ENCODE results near the gene OXNAD1.

OXNAD1 gene

DNA sequence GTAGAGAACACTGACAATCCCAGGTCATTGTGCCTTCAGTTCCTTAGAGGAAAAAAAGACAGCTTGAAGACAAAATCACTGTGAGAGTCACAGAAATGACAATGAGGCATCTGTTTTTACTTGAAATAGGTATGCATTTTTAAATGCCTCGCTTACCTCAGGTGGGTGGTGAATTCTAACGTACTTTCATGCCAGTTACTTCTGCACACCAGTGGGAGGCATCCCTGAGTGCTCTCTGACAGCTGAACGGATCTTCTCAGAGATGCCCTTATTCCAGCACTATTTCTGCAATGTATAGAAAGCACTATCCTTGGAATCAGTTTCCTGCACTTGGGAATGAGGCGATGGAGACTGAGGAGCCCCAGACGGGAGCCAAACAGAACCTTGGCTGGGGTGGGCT lies 16.5 kb upstream of the OXNAD1 start:
- Histone ChIP-seq H3K27me3 (ENCODE audit: control insufficient read depth in 1 of 2, insufficient read depth in 2 of 2, low read length in 2 of 2) (no peaks in the 10 kb centered on the region), H3K4me1 (ENCODE audit: insufficient read depth, low read length) (peaks cover 8% of the 10 kb centered on the region), H3K27ac (ENCODE audit: low read depth, low read length) (no peak overlapping the region), H3K36me3 (ENCODE audit: insufficient read depth, low read length) (no peaks in the 10 kb centered on the region), H3K9ac (ENCODE audit: low read length) (no peak overlapping the region), H3K4me3 (ENCODE audit: low read depth in 1 of 2, low read length in 2 of 2) (no peak overlapping the region), H3K9me3 (ENCODE audit: low read length) (no peaks in the 10 kb centered on the region)

DNA sequence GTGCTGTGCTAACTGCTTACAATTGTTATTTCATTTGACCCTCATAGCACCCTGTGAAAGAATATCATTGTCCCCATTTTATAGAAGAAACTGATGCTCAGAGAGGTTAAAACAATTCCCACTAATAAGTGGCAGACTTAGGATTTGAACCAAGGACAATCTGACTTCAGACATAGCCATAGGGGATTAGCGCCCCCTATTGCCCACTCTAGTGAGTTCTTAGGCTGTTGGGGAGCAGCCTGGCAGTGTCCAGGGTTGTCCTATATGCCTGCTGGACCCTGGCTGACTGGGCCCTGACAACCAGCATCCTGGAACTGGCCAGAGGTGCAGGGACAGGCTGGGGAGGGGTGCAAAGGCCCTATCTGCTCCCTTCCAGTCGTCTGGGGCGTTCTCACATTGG lies 15.7 kb upstream of the OXNAD1 start:
- Histone ChIP-seq H3K9me3 (ENCODE audit: low read length) (no peaks in the 10 kb centered on the region), H3K4me3 (ENCODE audit: low read depth in 1 of 2, low read length in 2 of 2) (no peak overlapping the region), H3K27ac (ENCODE audit: low read depth, low read length) (no peak overlapping the region), H3K9ac (ENCODE audit: low read length) (no peak overlapping the region), H3K27me3 (ENCODE audit: control insufficient read depth in 1 of 2, insufficient read depth in 2 of 2, low read length in 2 of 2) (no peaks in the 10 kb centered on the region), H3K4me1 (ENCODE audit: insufficient read depth, low read length) (peaks cover under 1% of the 10 kb centered on the region), H3K36me3 (ENCODE audit: insufficient read depth, low read length) (no peaks in the 10 kb centered on the region)

DNA sequence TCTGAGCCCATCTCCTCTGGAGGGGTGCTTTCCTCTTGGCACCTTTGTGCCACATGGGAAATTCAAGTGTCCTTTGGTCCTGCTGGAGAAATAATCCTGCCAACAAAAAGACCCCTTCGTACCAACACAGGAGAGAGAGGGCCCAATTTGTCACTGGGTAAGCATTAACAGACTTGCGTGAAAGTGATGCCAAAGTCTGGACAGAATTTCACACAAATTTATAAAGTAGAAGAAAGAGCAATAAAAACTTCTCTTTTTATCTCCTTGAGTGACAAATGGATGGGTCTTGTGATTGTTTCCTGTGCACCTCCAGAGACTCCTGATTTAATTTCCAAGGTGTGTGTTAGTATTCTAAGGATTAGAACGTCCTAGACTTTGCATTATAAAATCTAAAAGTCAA lies 15.1 kb upstream of the OXNAD1 start:
- Histone ChIP-seq H3K9ac (ENCODE audit: low read length) (no peak overlapping the region), H3K36me3 (ENCODE audit: insufficient read depth, low read length) (no peaks in the 10 kb centered on the region), H3K9me3 (ENCODE audit: low read length) (no peaks in the 10 kb centered on the region), H3K27ac (ENCODE audit: low read depth, low read length) (no peak overlapping the region), H3K4me3 (ENCODE audit: low read depth in 1 of 2, low read length in 2 of 2) (no peak overlapping the region), H3K27me3 (ENCODE audit: control insufficient read depth in 1 of 2, insufficient read depth in 2 of 2, low read length in 2 of 2) (no peaks in the 10 kb centered on the region), H3K4me1 (ENCODE audit: insufficient read depth, low read length) (no peaks in the 10 kb centered on the region)

DNA sequence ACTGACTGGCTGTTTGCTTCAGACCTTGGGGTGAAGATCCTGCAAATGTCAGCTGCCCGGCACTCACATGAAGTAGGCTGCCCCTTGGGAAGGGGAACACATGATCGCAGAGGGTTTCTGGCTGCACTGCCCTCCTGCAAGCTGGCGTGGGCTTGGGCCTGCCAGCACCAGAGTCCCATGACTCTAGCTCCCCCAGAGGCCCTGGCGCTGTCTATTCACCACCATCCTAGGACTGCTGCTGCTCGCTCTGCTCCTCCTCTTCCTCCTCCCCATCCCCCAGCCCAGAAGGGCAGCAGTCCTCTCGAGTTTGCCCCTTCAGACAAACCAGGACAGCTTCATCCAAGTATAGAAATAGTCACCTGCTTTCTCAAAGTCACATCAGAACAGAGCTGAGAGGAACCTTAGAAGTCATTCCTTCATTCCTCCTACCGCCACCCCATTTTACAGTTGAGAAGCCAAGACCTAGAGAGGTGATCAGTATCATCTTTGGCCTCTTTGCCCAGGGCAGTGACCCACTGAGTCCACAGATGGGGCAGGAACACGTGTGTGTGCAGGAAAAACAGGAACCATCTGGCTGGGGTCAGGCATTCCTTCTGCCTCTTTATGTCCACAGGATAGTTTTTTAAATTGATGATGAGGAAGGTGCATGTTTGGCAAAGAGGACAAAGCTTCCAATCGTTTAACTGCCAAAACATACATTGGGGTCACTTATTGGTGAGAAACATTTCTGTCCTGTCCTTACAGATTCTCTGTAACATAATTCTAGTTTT lies 13.5 kb upstream of the OXNAD1 start:
- Histone ChIP-seq H3K4me3 (ENCODE audit: low read depth in 1 of 2, low read length in 2 of 2) (no peak overlapping the region), H3K4me1 (ENCODE audit: insufficient read depth, low read length) (no peaks in the 10 kb centered on the region), H3K27ac (ENCODE audit: low read depth, low read length) (no peak overlapping the region), H3K9me3 (ENCODE audit: low read length) (no peaks in the 10 kb centered on the region), H3K27me3 (ENCODE audit: control insufficient read depth in 1 of 2, insufficient read depth in 2 of 2, low read length in 2 of 2) (no peaks in the 10 kb centered on the region), H3K9ac (ENCODE audit: low read length) (no peak overlapping the region), H3K36me3 (ENCODE audit: insufficient read depth, low read length) (no peaks in the 10 kb centered on the region)

DNA sequence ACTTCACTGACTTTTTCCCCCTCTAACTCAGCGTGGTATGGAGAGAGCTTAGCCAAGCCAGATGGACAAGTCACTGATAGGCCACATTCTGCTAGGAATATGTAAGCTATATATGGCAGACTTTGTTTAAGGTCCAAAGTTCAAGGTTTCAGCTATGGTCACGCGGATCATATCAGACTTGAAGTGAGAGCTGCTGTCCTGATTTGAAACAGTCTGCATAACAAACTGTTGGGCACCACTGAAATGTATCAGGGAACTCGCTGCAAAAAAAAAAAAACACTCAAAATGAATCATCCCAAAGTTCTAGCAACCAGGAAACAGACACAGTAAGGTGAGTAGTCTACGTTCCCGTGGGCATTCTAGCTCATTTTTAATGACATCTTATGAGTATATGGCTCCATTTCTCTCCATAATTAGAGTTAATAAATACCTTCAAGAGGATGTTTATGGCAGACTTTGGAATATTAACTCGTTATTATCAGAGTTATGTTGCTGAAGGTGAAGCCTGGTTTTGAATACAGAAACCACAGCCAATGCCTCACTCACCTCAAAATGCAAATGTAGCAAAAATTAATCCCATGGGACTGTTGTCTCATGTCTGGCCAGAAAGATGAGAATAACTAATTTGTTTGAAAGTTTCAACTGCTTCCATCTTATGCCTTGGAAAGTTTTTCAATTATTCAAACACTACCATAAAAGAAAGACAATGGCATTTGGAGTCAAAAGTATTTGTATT lies 12.6 kb upstream of the OXNAD1 start:
- H3K27ac ChIP-seq (ENCODE audit: low read depth, low read length) = no peak overlapping the region
- no peaks in the 10 kb centered on the region for H3K36me3 ChIP-seq (ENCODE audit: insufficient read depth, low read length)
- no peak overlapping the region for H3K9ac ChIP-seq (ENCODE audit: low read length)
- no peaks in the 10 kb centered on the region for H3K9me3 ChIP-seq (ENCODE audit: low read length)
- H3K27me3 ChIP-seq (ENCODE audit: control insufficient read depth in 1 of 2, insufficient read depth in 2 of 2, low read length in 2 of 2) = no peaks in the 10 kb centered on the region
- no peaks in the 10 kb centered on the region for H3K4me1 ChIP-seq (ENCODE audit: insufficient read depth, low read length)
- no peak overlapping the region for H3K4me3 ChIP-seq (ENCODE audit: low read depth in 1 of 2, low read length in 2 of 2)

DNA sequence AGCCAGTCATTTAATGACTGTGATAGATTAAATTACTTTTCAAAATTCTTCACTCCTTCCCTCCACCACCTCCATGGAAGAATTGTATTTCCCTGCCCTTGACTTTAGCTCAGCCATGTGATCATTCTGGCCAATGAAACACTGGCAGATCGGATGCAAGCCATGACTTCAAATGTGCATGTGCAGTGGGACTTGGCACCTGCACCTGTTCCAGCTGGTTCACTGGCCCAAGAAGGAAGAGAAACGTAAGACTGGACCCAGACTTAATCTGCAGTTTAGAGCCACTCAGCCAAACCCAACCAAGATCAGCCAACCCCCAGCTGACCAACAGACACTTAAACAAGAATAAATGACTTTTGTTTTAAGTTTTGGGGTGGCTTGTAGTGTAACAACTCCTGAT lies 12.0 kb upstream of the OXNAD1 start:
- no peaks in the 10 kb centered on the region for H3K27me3 ChIP-seq (ENCODE audit: control insufficient read depth in 1 of 2, insufficient read depth in 2 of 2, low read length in 2 of 2)
- H3K36me3 ChIP-seq (ENCODE audit: insufficient read depth, low read length) = no peaks in the 10 kb centered on the region
- no peaks in the 10 kb centered on the region for H3K9me3 ChIP-seq (ENCODE audit: low read length)
- no peaks in the 10 kb centered on the region for H3K4me1 ChIP-seq (ENCODE audit: insufficient read depth, low read length)
- H3K4me3 ChIP-seq (ENCODE audit: low read depth in 1 of 2, low read length in 2 of 2) = no peak overlapping the region
- no peak overlapping the region for H3K9ac ChIP-seq (ENCODE audit: low read length)
- no peak overlapping the region for H3K27ac ChIP-seq (ENCODE audit: low read depth, low read length)

DNA sequence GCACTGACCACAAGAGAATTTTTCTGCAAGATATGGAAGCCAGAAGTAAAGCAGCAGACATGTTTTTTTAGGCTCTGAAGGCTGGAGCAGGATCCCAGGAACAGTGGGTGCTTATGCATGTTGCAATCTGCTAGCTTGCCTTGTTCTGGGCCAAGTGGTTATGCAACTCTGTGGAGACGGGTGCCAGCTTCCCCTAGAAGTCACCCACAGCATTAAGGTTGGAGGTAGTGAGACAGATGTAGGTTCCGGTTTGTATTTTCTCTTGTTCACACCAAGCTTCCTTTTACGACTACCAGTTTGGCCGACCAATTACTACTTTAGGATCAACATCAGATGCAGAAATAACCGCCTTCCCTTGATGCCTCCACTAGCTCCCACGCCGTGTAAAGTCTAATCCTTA lies 11.4 kb upstream of the OXNAD1 start:
- H3K27ac ChIP-seq (ENCODE audit: low read depth, low read length) = no peak overlapping the region
- H3K4me1 ChIP-seq (ENCODE audit: insufficient read depth, low read length) = no peaks in the 10 kb centered on the region
- H3K9me3 ChIP-seq (ENCODE audit: low read length) = no peaks in the 10 kb centered on the region

DNA sequence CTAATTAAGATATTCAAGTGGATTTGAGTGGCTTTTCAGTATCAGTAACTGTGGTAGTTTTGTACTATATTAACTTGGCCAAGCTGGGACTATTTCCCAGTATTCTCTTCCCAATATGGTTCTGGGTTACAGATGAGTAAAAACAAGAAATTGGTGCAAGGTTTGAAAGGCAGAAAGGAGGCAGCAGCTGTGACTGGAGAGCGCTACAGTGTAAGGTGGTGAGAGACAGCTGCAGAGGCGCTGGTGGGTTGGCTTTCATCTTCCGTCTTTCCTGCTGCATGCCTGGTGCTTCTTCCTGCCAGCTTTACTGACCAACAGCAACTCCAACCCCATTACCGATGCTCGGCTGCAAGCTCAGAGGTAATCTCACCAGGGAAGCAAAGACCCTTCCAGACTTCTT lies 10.1 kb upstream of the OXNAD1 start:
- Histone ChIP-seq H3K27me3 (ENCODE audit: control insufficient read depth in 1 of 2, insufficient read depth in 2 of 2, low read length in 2 of 2) (no peaks in the 10 kb centered on the region), H3K36me3 (ENCODE audit: insufficient read depth, low read length) (peaks cover 9% of the 10 kb centered on the region), H3K9me3 (ENCODE audit: low read length) (no peaks in the 10 kb centered on the region), H3K4me3 (ENCODE audit: low read depth in 1 of 2, low read length in 2 of 2) (no peak overlapping the region), H3K4me1 (ENCODE audit: insufficient read depth, low read length) (no peaks in the 10 kb centered on the region), H3K27ac (ENCODE audit: low read depth, low read length) (no peak overlapping the region), H3K9ac (ENCODE audit: low read length) (no peak overlapping the region)

More for the DNA sequence above, 11.4 kb upstream of the OXNAD1 start:
- Histone ChIP-seq H3K4me3 (ENCODE audit: low read depth in 1 of 2, low read length in 2 of 2) (no peak overlapping the region), H3K27me3 (ENCODE audit: control insufficient read depth in 1 of 2, insufficient read depth in 2 of 2, low read length in 2 of 2) (no peaks in the 10 kb centered on the region), H3K9ac (ENCODE audit: low read length) (no peak overlapping the region), H3K36me3 (ENCODE audit: insufficient read depth, low read length) (no peaks in the 10 kb centered on the region)

DNA sequence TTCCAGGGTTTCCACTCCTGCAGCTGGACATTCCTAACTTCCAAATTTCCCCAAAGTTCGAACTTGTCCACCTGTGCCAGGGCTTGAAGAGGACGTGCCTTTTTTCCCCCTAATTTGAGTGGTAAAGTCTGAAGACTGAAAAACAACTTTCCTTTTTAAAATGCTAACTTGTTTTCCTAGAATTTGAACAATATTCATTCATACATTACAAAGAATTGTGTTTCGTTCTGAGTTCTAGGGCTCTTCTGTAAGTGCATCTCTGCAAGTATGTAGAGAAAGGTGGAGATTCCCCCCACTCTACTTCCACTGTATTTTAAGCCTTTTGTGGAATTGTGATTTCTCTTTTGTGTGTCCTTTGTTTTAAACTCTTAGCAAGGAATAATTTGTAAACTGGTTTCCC lies 9.7 kb upstream of the OXNAD1 start:
- H3K4me1 ChIP-seq (ENCODE audit: insufficient read depth, low read length) = no peaks in the 10 kb centered on the region
- H3K9me3 ChIP-seq (ENCODE audit: low read length) = no peaks in the 10 kb centered on the region
- H3K36me3 ChIP-seq (ENCODE audit: insufficient read depth, low read length) = peaks cover 13% of the 10 kb centered on the region
- no peak overlapping the region for H3K9ac ChIP-seq (ENCODE audit: low read length)
- no peaks in the 10 kb centered on the region for H3K27me3 ChIP-seq (ENCODE audit: control insufficient read depth in 1 of 2, insufficient read depth in 2 of 2, low read length in 2 of 2)
- H3K4me3 ChIP-seq (ENCODE audit: low read depth in 1 of 2, low read length in 2 of 2) = no peak overlapping the region
- no peak overlapping the region for H3K27ac ChIP-seq (ENCODE audit: low read depth, low read length)

DNA sequence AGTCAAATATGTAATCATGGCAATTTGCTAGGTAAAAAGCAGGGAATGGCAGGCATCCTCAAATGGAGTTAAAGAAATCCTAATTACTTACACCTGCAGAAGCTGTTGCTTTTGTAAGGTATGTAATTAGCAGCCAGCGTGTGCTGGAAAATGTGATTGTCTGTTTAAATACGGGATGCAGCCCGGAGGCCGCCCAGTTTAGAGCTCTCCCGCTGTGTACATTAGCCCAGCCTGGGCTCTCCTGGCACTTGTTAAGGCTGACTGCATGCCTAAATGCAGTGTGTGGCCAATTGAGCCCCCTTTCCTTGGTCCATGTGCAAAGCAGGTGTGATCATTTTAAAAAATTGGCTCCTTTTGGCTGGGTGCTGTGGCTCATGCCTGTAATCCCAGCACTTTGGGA lies 9.3 kb upstream of the OXNAD1 start:
- no peak overlapping the region for H3K27ac ChIP-seq (ENCODE audit: low read depth, low read length)
- peaks cover 14% of the 10 kb centered on the region for H3K36me3 ChIP-seq (ENCODE audit: insufficient read depth, low read length)
- H3K9me3 ChIP-seq (ENCODE audit: low read length) = no peaks in the 10 kb centered on the region
- no peaks in the 10 kb centered on the region for H3K27me3 ChIP-seq (ENCODE audit: control insufficient read depth in 1 of 2, insufficient read depth in 2 of 2, low read length in 2 of 2)
- H3K4me1 ChIP-seq (ENCODE audit: insufficient read depth, low read length) = no peaks in the 10 kb centered on the region
- no peak overlapping the region for H3K4me3 ChIP-seq (ENCODE audit: low read depth in 1 of 2, low read length in 2 of 2)
- no peak overlapping the region for H3K9ac ChIP-seq (ENCODE audit: low read length)

DNA sequence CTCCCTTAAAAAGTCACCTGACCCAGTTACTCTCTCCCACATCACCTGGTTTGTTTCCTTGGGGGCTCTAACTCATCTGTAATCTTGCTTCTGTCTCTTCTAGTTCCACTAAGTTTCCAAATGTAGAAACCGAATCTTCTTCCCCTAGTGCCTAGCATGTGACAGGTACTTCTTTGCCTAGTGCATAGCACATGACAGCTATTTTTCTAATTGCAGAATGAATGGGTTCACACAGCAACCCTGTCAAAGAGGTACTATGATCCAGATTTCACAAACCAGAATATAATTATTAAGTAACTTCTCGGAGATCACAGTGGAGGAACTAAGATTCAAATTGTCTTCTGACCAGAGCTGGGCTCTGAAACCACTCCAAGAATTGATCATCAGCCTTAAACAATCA lies 7.7 kb upstream of the OXNAD1 start:
- Histone ChIP-seq H3K27ac (ENCODE audit: low read depth, low read length) (no peak overlapping the region), H3K4me3 (ENCODE audit: low read depth in 1 of 2, low read length in 2 of 2) (no peak overlapping the region), H3K27me3 (ENCODE audit: control insufficient read depth in 1 of 2, insufficient read depth in 2 of 2, low read length in 2 of 2) (no peaks in the 10 kb centered on the region), H3K9ac (ENCODE audit: low read length) (no peak overlapping the region), H3K9me3 (ENCODE audit: low read length) (no peaks in the 10 kb centered on the region), H3K4me1 (ENCODE audit: insufficient read depth, low read length) (no peaks in the 10 kb centered on the region), H3K36me3 (ENCODE audit: insufficient read depth, low read length) (peaks cover 18% of the 10 kb centered on the region)

DNA sequence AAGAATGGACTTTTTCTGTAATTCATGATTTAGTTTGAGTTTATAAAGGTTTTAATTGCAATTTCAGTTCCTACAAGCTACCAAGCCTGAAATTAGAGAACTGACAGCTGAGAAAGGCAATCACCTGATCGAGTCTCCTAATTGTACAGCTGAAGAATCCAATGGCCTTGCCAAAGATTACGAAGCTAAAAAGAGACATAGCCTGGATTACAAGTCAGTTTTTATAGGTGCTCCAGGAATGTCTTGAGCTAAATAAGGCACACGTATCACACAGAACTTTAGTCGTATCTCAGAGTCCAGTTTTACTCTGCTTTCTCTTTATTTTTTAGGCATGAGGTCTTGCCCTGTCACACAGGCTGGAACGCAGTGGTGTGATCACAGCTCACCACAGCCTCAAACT lies 6.8 kb upstream of the OXNAD1 start:
- Histone ChIP-seq H3K9me3 (ENCODE audit: low read length) (no peaks in the 10 kb centered on the region), H3K4me1 (ENCODE audit: insufficient read depth, low read length) (peaks cover 4% of the 10 kb centered on the region), H3K27ac (ENCODE audit: low read depth, low read length) (no peak overlapping the region), H3K27me3 (ENCODE audit: control insufficient read depth in 1 of 2, insufficient read depth in 2 of 2, low read length in 2 of 2) (no peaks in the 10 kb centered on the region), H3K9ac (ENCODE audit: low read length) (no peak overlapping the region), H3K4me3 (ENCODE audit: low read depth in 1 of 2, low read length in 2 of 2) (no peak overlapping the region), H3K36me3 (ENCODE audit: insufficient read depth, low read length) (peaks cover 18% of the 10 kb centered on the region)
